NCI-H510A (cell line): ENCODE results near the gene SRPRB.

Source experiments
- DNase-seq: peaks from one replicate; lab custom pipeline; 2025; lab: John Stamatoyannopoulos, UW

Gene SRPRB

DNA sequence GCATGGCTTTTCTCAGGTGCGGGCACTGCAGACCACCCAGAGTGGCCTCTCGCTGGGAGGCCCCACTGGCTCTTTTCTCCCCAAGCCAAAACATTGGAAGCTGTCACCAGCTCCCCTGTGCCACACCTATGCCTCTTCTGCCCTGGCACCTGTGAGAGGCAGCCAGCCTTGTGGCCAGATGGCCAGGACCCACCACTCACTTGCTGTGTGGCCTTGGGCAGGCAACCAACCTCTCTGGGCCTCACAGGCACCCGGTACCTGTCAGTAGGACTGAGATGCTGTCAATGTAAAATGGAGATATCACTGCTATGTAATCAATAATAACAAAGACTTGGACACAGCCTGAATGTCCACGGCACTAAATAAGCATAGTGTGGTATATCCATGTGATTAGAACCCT, 36.5 kb downstream of the SRPRB start:
- no peak for DNase-seq

DNA sequence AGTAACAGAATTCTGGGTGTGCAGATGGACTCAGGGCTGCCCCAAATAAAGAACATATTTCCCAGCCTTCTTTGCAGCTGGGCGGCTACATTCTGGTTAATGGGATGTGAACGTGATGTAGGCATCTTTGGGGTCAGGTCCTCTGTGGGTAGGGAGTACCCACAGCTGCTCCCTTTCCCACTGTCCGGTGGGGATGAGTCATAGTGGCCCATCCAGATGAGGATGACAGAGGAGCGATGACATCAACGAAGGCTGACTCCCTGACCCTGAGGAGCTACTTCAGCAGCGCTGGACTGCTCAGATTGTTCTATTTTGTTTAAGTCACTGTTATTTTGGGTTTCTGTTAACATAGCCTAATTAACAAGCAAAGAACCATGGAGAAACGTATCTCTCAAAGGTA, 38.0 kb downstream of the SRPRB start:
- no peak for DNase-seq

DNA sequence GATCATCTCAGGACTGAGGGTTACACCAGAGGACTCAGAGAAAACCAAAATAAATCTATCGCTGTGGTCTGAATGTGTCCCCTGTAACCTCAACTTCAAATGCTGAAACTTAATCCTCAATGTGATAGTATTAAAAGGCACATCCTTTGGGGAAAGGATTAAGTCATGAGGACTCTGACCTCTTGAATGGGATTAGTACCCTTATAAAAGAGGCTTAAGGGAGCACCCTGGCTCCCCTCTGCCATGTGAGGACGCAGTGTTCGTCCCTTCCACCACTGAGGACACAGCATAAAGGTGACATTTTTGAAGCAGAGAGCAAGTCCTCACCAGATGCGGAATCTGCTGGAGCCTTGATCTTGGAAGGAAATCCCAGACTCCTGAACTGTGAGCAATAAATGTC, 39.5 kb downstream of the SRPRB start:
- DNase-seq: no peak

DNA sequence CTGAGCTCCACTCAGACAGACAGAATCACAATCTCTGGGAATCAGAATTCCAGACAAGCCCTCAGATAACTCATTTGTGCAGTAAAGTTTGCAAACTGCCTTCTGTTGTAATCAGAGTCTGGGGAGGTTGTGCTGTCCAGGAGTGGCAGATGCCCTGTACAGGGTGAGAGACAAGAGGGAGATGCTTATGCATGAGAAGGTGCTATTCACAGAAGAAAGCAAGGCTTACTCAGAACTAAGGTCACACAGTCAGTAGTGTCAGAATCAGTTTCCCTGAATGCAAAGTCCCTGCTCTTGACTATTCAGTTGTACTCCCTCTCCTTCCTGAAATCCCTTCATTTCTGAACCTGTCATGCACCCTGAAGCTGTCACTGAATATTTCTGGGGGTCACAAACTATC, 43.7 kb downstream of the SRPRB start:
- DNase-seq: no peak

DNA sequence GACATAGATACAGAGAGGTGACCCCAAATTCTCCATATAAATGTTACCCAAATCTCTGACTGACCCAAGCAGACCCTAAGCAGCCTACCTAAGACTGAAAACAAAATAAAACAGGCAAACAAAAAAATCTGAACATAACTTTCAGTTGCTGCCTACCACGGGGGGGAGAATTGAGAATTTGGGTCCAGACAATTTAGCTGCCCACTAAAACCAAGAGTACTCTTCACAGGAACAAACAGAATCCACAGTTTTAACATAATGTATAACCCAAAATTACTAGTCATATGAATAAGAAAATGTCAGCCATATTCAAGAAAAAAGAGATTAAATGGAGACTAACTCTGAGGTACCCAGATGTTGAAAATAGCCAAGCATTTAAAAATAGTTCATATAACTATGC, 44.4 kb downstream of the SRPRB start:
- DNase-seq: no peak

DNA sequence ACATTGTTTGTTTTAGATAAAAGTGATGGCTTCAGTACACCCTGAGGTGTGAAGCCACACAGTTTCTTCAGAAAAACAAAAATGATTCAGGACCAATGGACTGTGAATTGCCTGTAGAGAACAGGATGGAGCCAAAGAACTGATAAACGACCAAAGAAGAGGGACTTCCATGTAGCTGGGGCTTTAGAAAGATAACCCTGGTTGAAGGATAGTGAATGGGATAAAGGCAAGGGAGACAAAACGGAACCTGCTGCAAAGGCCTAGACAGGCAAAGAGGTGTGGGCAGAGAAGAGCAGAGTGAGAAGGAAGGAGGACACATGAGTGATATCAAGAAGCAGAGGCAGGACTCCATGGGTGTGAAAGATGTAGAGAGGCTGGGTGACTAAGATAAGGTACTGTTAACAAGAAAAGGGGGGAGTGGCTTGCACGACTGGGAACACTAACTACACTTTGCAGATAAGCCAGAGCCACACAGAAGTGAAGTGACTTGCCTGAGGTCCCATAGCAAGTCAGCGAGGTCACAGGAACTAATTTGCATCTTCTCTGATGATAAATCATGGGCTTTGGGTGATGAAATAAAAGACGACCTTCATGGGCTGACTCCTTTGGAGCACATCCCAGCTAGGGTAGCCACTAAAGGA, 45.8 kb downstream of the SRPRB start:
- DNase-seq: no peak

DNA sequence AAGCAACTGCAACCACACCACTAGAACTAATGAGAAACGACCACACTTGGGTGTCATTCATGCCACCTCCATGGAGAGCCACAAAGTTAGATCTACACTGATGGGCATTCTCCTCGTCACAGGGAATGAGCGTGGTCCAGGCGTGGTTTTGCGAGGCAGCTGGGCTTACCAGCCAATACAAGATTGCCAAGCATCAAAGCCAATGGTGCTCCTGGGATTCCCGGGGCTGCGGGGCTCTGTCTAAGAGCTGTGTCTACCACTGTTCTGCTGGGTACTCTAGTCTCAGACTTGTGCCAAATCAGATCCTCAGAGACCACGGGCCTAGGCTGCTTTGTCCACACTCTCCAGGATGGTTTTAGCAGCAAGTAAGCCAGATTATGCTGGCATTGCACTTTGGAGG, 46.3 kb downstream of the SRPRB start:
- no peak for DNase-seq

DNA sequence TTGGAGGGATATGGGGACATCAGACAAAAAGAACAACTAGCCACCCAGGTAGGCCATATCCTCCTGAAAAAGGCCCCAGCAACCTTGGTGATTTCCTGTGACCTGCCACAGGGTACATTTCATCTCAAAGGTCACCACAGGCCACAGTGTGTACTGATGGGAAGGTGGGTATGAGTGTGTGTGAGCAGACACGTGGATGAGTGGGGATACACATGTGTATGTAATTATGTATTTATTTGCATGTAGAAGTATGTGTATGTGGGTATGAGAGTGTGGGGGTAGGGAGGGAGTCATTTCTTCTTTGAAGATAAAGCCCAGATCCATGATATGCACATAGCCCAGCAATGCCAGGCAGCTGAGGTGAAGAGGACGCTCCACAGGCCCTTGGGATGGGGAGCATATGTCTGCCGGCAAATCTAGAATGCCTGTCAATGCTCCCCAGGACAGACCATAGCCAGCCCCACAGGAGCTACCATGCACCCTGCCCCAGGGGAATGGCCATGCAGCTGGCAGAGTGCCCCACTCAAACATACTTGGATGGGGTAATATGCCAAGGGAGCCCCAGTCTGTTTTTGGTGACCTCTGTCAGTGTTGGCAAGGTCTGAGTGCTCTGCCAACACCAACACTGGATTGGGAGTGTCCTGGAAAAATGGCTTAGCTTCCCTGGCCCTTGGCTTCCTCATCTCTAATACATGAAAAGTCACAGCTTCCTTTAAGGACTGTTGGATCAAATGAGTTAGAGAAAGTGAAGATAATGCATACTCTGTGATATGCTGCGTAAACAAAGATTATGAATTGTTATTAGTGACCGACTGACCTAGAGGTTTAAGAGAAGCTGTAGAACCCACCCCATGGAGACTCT, 47.7 kb downstream of the SRPRB start:
- no peak for DNase-seq

DNA sequence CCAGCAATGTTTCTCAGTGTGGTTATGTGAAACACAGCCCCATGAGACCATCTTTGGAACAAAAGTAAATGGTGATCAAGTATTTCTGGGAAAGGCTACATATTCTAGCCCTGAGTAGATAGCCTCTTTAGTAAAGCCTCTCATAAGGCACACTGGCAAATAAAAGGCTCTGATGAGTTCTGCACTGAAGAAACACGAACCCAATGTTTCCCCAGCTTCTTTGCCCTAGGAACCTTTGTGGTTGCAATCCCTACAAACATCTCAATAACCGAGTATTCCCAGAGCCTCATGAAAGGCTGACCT, 48.3 kb downstream of the SRPRB start:
- DNase-seq: no peak

DNA sequence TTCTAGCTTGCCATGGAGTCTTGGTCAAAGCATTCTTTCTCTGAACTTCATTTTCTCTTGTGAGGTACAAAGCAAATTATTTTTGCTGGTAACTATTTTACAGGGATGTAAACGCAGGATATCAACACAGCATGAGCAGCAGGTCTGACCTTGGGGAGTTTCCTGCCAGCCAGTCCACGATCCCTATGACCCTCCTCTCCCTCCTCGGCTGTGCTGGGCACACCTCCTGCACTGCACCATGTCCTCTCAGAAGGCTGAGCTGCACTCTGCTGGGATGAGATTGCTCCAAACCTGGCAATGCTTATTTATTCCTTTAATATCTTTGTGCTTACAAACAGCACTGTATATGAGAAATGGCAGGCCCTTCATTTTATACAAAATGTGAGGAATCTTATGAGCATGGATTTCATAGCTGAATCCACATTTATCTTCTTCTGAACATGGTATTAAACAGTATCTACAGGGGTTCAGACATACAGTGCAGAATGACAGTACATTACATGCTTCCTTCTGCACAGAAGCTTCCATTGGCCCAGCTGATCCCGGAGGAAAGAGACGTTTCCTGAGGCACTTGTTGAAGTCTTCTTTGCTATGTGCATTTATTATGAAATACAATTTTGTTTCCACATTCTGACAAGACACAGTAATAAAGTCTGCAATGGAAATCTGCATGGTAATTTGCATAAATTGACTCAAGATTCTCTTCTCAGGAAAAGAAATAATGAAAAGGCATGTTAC, 48.8 kb downstream of the SRPRB start:
- no peak for DNase-seq

DNA sequence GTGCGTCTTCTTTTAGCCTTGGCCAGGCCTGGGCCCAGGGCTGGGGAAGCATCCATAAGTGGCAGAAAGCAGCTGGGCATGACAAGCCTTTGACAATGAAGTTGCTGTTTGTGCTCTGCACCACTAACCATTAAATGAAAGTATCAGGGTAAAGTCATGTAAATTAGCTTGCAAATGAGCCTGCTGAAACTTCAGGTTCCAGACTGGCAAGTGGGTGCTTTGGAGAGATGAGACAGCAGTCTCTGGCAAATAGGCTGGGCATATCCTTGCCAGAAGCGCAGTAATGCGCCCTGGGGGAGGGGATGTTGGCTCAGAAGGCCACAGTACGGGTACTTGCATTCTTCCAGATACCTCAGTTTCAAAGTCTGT, 49.4 kb downstream of the SRPRB start:
- DNase-seq: no peak

DNA sequence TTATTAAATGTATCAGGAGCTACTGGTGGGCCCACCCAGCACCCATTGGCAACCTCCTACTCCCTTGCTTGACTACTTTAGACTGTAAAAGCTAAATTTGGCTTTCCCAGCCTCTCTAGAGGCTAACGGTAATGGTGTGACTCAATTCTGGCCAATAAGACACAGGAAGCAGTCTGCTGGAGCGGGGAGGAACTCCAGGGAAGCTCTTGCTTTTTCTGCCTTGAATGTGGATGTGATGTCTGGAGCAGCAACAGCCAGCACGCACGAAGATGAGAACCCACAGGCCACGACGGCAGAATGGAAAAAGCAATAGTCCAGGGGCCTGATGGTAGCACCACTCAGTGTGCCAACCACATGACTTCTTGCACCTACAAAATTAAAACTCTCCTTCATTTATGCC, 50.2 kb downstream of the SRPRB start:
- no peak for DNase-seq

DNA sequence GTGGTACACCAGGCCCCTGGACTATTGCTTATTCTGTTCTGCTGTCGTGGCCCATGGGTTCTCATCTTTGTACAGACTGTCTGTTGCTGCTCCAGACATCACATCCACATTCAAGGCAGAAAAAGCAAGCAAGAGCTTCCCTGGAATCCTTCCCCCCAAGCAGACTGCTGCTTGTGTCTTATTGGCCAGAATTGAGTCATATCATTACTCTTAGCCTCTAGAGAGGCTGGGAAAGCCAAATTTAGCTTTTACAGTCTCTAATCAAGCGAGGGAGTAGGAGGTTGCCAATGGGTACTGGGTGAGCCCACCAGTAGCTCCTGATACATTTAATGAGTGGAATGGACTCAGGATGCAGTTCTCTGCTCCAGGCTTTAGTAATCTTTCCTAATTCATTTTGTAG, 50.7 kb downstream of the SRPRB start:
- DNase-seq: no peak

DNA sequence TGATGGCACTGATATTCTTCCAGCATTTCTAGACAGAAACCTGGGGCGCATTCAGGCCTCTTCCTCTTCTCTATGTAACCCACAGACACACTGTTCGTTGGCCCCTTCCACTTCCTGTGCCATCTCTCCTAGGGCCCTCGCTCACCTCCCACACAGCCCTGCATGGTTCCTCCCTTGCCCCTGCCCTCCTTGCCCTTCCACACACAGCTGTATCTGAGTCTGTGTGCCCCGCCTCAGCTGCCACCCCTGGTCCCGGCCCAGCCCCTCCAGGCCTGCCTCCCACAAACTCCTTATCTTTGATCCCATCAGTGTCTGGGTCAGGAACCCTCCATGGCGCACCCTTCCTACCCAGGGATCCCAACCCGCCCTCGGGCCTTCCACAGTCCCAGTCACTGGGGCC, 52.2 kb downstream of the SRPRB start:
- no peak for DNase-seq

DNA sequence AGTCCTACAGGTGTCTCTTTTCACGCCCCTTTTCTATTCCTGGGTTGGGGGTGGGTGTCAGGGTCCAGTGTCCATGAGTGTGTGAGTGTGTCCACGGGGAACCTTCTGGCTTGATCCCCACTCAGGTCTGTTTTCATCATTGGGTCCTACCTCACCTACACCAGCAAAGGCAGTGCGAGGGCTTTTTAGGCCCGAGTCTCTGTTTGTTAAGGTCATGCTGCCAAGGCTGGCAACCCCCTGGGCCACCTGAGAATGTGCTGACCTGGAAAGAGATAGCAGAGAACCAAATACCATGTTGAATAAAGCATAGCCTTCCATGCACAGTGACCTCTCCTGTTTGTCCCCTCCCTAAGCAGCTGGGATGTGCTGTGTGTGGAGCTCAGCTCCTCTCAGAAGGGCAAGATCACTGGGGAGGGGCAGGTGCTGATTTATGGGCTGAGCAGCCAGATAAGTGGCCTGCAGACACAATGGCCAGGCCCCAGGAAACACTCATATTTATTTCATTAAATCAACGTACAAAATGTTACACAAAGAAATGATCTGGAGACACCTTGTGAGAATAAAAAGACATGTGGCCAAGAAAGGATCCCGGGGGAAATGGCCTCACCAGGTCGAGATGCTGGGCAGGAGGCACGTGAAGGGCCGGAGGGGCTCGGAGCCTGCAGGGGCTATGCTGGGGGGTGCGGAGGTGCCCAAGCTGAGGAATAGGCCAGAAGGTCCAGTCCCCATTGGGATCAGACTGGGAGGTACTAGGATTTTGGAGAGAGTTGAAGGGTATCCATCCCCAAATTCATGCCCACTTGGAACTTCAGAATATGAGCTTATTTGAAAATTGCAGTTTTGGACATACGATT, 54.0 kb downstream of the SRPRB start:
- DNase-seq: no peak

DNA sequence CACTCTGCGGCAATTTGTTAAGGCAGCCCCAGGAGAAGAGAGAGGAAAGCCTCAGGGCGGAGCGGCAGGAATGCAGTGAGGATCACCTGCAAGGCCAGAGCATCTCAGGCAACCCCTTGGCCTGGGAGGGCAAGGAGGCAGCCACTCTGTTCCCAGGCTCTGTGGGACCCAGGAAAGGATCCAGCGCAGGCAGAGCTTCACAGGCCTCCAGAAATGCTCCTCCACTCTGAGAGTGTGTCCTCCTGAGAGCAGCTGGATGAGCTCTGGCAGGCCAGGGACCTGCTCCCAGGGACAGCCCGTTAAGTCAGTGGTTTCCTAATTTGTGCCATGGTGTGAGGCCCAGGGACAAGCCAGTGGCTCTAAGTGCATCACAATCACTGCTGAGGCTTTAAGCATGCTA, 54.9 kb downstream of the SRPRB start:
- DNase-seq: no peak

DNA sequence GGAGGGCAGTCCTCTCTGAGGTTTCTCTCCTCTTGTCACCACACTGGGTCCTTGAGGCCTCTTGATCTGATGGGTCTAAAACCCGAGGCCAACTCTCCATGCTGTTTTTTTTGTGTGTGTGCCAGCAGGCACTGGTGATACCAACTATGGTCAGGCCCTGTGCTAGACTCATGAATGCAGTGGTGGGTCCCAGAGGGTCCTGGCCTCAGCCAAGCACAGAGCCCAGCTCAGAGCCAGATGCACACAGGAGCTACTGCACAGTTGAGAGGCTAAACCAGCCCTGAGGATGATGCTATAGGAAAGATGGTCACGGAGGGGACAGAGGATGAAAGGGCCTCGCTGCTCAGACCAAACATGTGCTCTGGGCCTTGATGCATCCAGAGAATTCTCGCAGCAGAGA, 56.5 kb downstream of the SRPRB start:
- DNase-seq: no peak

DNA sequence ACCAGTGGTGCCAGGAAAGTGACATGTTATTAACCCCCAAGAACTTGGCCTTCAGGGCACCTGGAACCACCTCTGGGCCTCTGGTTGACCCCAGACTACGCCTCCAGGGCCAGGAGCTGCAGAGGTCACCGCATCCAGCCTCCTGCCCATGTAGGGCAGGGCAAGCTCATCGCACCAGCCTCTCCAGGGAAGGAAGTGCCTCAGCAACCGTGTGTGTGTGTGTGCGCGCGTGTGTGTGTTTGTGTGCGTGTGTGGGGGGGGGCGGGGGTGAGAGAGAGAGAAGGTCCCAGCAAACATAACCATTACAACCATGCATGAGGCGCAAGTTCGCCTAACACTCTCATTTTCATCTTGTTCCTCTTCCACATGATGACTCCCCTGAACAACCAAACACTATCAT, 58.3 kb downstream of the SRPRB start:
- DNase-seq: no peak

DNA sequence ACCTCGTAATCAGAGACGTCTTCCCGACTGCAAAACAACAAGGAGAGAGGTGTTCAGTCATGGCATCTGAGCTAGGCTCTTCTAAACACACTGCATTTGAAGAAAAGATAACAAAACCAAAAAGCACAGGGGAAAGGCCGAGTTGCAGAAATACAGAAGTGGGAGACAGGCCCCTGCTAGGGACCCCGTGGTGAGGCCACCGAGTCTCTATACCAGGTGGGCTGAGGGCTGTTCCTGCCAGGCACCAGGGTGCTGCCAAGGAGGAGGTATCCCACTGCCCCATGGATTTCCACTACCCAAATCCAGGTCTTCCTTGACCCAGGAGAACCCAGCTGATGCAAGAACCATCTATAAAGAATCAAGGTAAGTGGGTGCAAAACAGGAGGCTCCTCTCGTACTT, 59.0 kb downstream of the SRPRB start:
- no peak for DNase-seq

DNA sequence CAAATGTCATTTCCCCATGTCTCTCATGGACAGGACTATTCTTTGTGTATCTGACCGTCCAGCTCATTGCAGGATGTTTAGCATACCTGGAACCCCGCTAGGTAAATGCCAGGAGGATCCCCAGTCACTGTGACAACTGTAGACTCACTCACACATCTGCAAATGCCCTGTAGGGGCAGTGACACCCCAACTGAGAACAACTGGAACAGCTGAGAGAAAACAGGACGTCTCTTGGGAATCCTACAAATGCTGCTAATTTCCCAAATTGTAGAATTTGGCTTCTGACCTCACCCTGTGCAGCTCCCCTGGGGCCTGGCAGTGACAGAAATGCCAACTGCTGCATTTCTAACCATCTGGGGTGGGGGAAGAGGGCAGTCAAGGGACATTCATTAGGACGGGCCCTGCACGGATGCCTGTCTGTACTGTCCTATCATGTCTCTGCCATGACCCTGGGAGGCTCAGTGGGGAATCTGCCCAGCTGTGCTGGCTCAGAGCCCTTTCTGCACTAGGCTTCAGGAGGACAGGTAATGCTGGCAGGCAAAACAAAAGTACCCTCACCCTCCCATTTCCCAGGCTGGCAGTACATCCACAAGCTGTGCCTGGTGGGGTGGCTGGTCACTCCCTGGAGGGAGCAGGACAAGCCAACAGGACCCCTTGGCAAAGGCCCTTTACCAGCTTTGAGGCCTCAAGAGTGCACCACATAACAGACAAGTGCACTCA, 59.7 kb downstream of the SRPRB start:
- no peak for DNase-seq

DNA sequence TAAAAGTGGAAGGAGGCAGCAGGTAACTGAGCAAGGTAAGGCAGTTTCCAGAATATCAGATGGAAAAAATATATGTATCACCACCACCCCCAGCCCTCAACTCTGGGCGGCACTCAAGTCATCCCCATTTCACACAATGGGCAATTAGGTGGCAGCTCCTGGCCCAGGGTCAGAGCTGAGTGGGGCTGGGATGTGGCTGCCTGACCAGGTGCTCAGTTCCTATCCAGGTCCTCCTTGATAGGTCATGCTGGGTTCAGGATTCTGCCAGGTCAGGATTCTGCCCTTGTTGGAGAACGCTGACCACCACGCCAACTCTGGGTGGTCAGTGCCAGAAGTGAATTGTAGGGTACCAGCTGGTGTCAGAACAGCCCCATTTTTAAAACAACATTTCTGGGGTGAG, 60.5 kb downstream of the SRPRB start:
- no peak for DNase-seq

DNA sequence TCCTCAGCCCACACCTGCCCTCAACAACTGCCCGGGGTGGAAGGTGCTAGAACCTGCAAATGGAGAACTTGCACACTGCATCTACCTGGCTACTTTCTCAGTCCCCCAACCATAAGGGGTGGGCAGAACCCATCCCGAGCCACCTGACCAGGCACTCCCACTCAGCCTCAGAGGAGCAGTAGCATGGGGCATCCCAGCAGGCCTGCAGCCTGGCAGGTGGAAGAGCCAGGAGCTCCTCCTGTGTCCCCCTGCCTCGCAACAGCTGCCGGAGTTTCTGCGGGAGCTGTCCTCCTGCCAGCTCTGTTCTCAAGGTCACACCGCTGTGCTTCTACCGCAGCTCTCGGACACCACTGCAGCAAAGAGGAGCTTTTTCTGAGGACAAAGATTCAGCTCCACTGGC, 62.6 kb downstream of the SRPRB start:
- no peak for DNase-seq
